ENCODE results near the gene LNX1. TPM values are rescaled to one million over a fixed set of nuclear protein-coding genes. Genes with fewer than 3 reads are reported as not detected.

Gene LNX1
- total RNA-seq, 1 donor from 2014 or later, result not detected

GRCh38 chr4:53602390-53602789, 11.1 kb upstream of the LNX1 start:
- Mint-ChIP-seq H3K9me3 (peaks cover 2% of the 10 kb centered on the region), H3K36me3 (ENCODE audit: low read depth) (no peaks in the 10 kb centered on the region), H3K4me3 (no peak overlapping the region), H3K27ac (no peak overlapping the region), H3K4me1 (peaks cover 6% of the 10 kb centered on the region), H3K27me3 (peaks cover 10% of the 10 kb centered on the region)
- DNase-seq, result no peak
- no peak for TF ChIP-seq CTCF (IDR thresholded peaks at IDR 0.05)
- no peak for ATAC-seq (ENCODE audit: low read depth)
- ChIA-PET POLR2A (no interaction called here), CTCF (no interaction called here)
- intact Hi-C loops (cut with micrococcal nuclease), result no loop called here

- ChIA-PET CTCF (no interaction called here), POLR2A (no interaction called here)
- Mint-ChIP-seq H3K36me3 (ENCODE audit: low read depth) (no peaks in the 10 kb centered on the region), H3K9me3 (peaks cover 2% of the 10 kb centered on the region), H3K4me3 (no peak overlapping the region), H3K4me1 (peaks cover 6% of the 10 kb centered on the region), H3K27ac (no peak overlapping the region), H3K27me3 (peaks cover 13% of the 10 kb centered on the region)
- intact Hi-C loops (cut with micrococcal nuclease), result loop anchor here (1.0 kb wide), 1 partner anchor 404 kb away; no protein-coding TSS in a partner anchor
- TF ChIP-seq CTCF (IDR thresholded peaks at IDR 0.05), result no peak
- no peak for DNase-seq
- ATAC-seq (ENCODE audit: low read depth), result peak; percentile 61
Measured at GRCh38 chr4:53601251-53601764, 10.0 kb upstream of the LNX1 start.

- H3K36me3 Mint-ChIP-seq (ENCODE audit: low read depth), result no peaks in the 10 kb centered on the region
- DNase-seq (no peak), ATAC-seq (ENCODE audit: low read depth) (no peak)
- H3K4me1 Mint-ChIP-seq, result peaks cover 6% of the 10 kb centered on the region
- H3K27me3 Mint-ChIP-seq, result peaks cover 13% of the 10 kb centered on the region
- ChIA-PET POLR2A (interaction anchor here (0.5 kb wide), 1 partner anchor 24 kb away, joined by 4 read pairs; no protein-coding TSS in a partner anchor), CTCF (no interaction called here)
- TF ChIP-seq CTCF (IDR thresholded peaks at IDR 0.05), result no peak
- no peaks in the 10 kb centered on the region for H3K9me3 Mint-ChIP-seq
- no peak overlapping the region for H3K27ac Mint-ChIP-seq
- intact Hi-C loops (cut with micrococcal nuclease), result no loop called here
- no peak overlapping the region for H3K4me3 Mint-ChIP-seq
Measured at GRCh38 chr4:53599632-53600031, 8.3 kb upstream of the LNX1 start.

- intact Hi-C loops (cut with micrococcal nuclease), result no loop called here
Measured at GRCh38 chr4:53598901-53599300, 7.6 kb upstream of the LNX1 start.

GRCh38 chr4:53598483-53598882, 7.2 kb upstream of the LNX1 start:
- H3K27me3 Mint-ChIP-seq, result peaks cover 9% of the 10 kb centered on the region
- POLR2A ChIA-PET, result no interaction called here
- intact Hi-C loops (cut with micrococcal nuclease), result no loop called here

More at GRCh38 chr4:53598901-53599300, 7.6 kb upstream of the LNX1 start:
- no peak for DNase-seq
- POLR2A ChIA-PET, result no interaction called here
- CTCF ChIA-PET, result interaction anchor here (0.6 kb wide), 1 partner anchor 316 kb away, joined by 3 read pairs; no protein-coding TSS in a partner anchor
- ATAC-seq (ENCODE audit: low read depth), result no peak
- Mint-ChIP-seq H3K36me3 (ENCODE audit: low read depth) (no peaks in the 10 kb centered on the region), H3K4me1 (peaks cover 6% of the 10 kb centered on the region), H3K9me3 (no peaks in the 10 kb centered on the region), H3K27ac (no peak overlapping the region), H3K4me3 (no peak overlapping the region), H3K27me3 (peaks cover 9% of the 10 kb centered on the region)
- TF ChIP-seq CTCF (IDR thresholded peaks at IDR 0.05), result no peak

More at GRCh38 chr4:53598483-53598882, 7.2 kb upstream of the LNX1 start:
- no peak for DNase-seq
- Mint-ChIP-seq H3K27ac (no peak overlapping the region), H3K4me1 (peaks cover 6% of the 10 kb centered on the region), H3K9me3 (no peaks in the 10 kb centered on the region), H3K4me3 (no peak overlapping the region), H3K36me3 (ENCODE audit: low read depth) (no peaks in the 10 kb centered on the region)
- TF ChIP-seq CTCF (IDR thresholded peaks at IDR 0.05), result no peak
- CTCF ChIA-PET, result interaction anchor here (0.6 kb wide), 1 partner anchor 316 kb away, joined by 3 read pairs; no protein-coding TSS in a partner anchor
- no peak for ATAC-seq (ENCODE audit: low read depth)
